ENCODE data around the gene CRTC1.

GRCh38 chr19:18654469-18654868 is 29.0 kb upstream of the CRTC1 start:
- no peak for TF ChIP-seq CTCF (conservative IDR thresholded peaks at IDR 0.05 in 1 of 2, IDR thresholded peaks at IDR 0.05 in 1 of 2; ENCODE audit: extremely low read depth in 1 of 2, insufficient read depth in 1 of 2, low read depth in 1 of 2, low read length in 2 of 2)
- no peak for TF ChIP-seq EZH2 (IDR thresholded peaks at IDR 0.05; ENCODE audit: borderline replicate concordance, low read length)

Data from mammary epithelial cell (primary cell).